GM23338 (cell line): ENCODE results near the gene NEIL1. TPM values are rescaled to one million over a fixed set of nuclear protein-coding genes. Genes with fewer than 3 reads are reported as not detected.

Source experiments
- ATAC-seq: fragments of 200-7000 bp; cut with Tn5 transposase; 3 replicates; pipeline ENCODE4 v1.9.1; 2020
- DNase-seq: peaks from one replicate; pipeline ENCODE4 v3.0.0-alpha.2; 2015; ENCODE audit warnings: low spot score
- H2AFZ ChIP-seq: fragments of 200-600 bp; sonication (generic); 2 replicates; pipeline ENCODE4 v1.8.0; 2016; ENCODE audit warnings: antibody characterized with exemption, mild to moderate bottlenecking, moderate library complexity
- H3F3A ChIP-seq: fragments of 200-600 bp; sonication (generic); replicated peaks from 2 replicates; pipeline ENCODE4 v1.8.0; 2017; ENCODE audit warnings: antibody characterized with exemption, mixed run types, low read depth
- H3K27ac ChIP-seq: fragments of 200-600 bp; sonication (generic); 2 replicates; pipeline ENCODE4 v1.6.1; 2016; ENCODE audit warnings: low read depth
- H3K27me3 ChIP-seq: fragments of 200-600 bp; sonication (generic); 2 replicates; pipeline ENCODE4 v1.8.0; 2016; ENCODE audit warnings: mild to moderate bottlenecking, mixed run types, moderate library complexity; ENCODE audit not compliant: insufficient read depth
- H3K36me3 ChIP-seq: fragments of 200-600 bp; sonication (generic); 2 replicates; pipeline ENCODE4 v1.8.0; 2016; ENCODE audit warnings: mild to moderate bottlenecking; ENCODE audit not compliant: insufficient read depth
- H3K4me1 ChIP-seq: fragments of 200-600 bp; sonication (generic); 2 replicates; pipeline ENCODE4 v1.8.0; 2016; ENCODE audit warnings: mild to moderate bottlenecking, moderate library complexity; ENCODE audit not compliant: insufficient read depth
- H3K4me2 ChIP-seq: fragments of 200-600 bp; sonication (generic); 2 replicates; pipeline ENCODE4 v1.7.1; 2017; ENCODE audit warnings: mixed run types
- H3K4me3 ChIP-seq: fragments of 200-600 bp; sonication (generic); 2 replicates; pipeline ENCODE4 v1.6.1; 2016; ENCODE audit warnings: mixed run types
- H3K79me2 ChIP-seq: fragments of 200-600 bp; sonication (generic); replicated peaks from 2 replicates; pipeline ENCODE4 v1.8.0; 2017; ENCODE audit warnings: mild to moderate bottlenecking; ENCODE audit not compliant: insufficient read depth
- H3K9me2 ChIP-seq: fragments of 200-600 bp; sonication (generic); 2 replicates; pipeline ENCODE4 v1.8.0; 2017; ENCODE audit not compliant: insufficient read depth
- H4K20me1 ChIP-seq: fragments of 200-600 bp; sonication (generic); replicated peaks from 2 replicates; pipeline ENCODE4 v1.8.0; 2017; ENCODE audit warnings: mild to moderate bottlenecking; ENCODE audit not compliant: insufficient read depth
- H3K27ac Mint-ChIP-seq: 2 replicates; pipeline ENCODE4 v1.8.0; 2020; ENCODE audit warnings: inconsistent platforms, mild to moderate bottlenecking, moderate library complexity, mixed read lengths
- H3K27me3 Mint-ChIP-seq: 3 replicates; pipeline ENCODE4 v1.8.0; 2022; ENCODE audit warnings: low read depth, mild to moderate bottlenecking, moderate library complexity, mixed read lengths, inconsistent platforms; ENCODE audit not compliant: insufficient read depth, poor library complexity
- H3K36me3 Mint-ChIP-seq: 3 replicates; pipeline ENCODE4 v1.8.0; 2021; ENCODE audit warnings: low read depth, mild to moderate bottlenecking, inconsistent platforms, moderate library complexity, mixed read lengths
- H3K4me1 Mint-ChIP-seq: 3 replicates; pipeline ENCODE4 v1.8.0; 2020; ENCODE audit warnings: mild to moderate bottlenecking, inconsistent platforms, mixed read lengths
- H3K4me3 Mint-ChIP-seq: 3 replicates; pipeline ENCODE4 v1.8.0; 2021; ENCODE audit warnings: moderate library complexity, mild to moderate bottlenecking, inconsistent platforms, mixed read lengths
- H3K9me3 Mint-ChIP-seq: 3 replicates; pipeline ENCODE4 v1.8.0; 2020; ENCODE audit warnings: moderate library complexity, mild to moderate bottlenecking, inconsistent platforms, mixed read lengths
- CTCF ChIP-seq, 2 experiments: fragments of 200-600 bp in 1 of 2; sonication (generic) in 1 of 2; conservative IDR thresholded peaks; 2 replicates each; pipeline versions ENCODE4 v1.5.1 to v1.6.1; 2016 to 2017; ENCODE audit warnings: antibody characterized with exemption in 2 of 2, low read depth in 2 of 2, mild to moderate bottlenecking in 2 of 2, moderate library complexity in 1 of 2
- ZNF462 ChIP-seq: fragments of 250-450 bp; sonication (Bioruptor Pico); IDR thresholded peaks from 2 replicates; pipeline ENCODE4 v1.5.0; 2020; ENCODE audit warnings: mild to moderate bottlenecking, moderate library complexity
- polyA plus RNA-seq: library from polyadenylated mRNA; unstranded; fragments of >200 nt; fragmentation: Nextera tagmentation; extraction: Ambion mirVana; gene quantifications from 2 replicates; pipeline ENCODE4 v1.2.1, GENCODE V29; 2016
- total RNA-seq: library from RNA; depleted of rRNA; stranded (reverse); fragments of >200 nt; shearing (Covaris generic); gene quantifications from 2 replicates; pipeline ENCODE4 v1.2.3, GENCODE V29; 2014

NEIL1 gene
- total and polyA plus RNA-seq, 2 experiments from 2014 or later = 6.2 to 17.0 TPM

GRCh38 chr15:75347222-75348033, 589 bp downstream of the NEIL1 start (continued):
- TF ChIP-seq ZNF462 = no peak

GRCh38 chr15:75348034-75348561, 1.3 kb downstream of the NEIL1 start:
- Histone ChIP-seq H3K79me2 (no peaks in the 10 kb centered on the region), H3K4me1 (peaks cover 4% of the 10 kb centered on the region; the same call in 1 of the 2 replicates), H4K20me1 (no peaks in the 10 kb centered on the region), H3K27ac (no peak overlapping the region), H3K27me3 (peaks cover 36% of the 10 kb centered on the region), H2AFZ (peak overlapping the region; percentile 99), H3F3A (0 out of 2 replicates have a peak, but pooled peaks cover 4% of the 10 kb centered on the region), H3K4me2 (peak overlapping the region; percentile 97), H3K36me3 (no peaks in the 10 kb centered on the region), H3K4me3 (peak overlapping the region; percentile 95), H3K9me2 (0 out of 2 replicates have a peak, but pooled peaks cover 5% of the 10 kb centered on the region)
- H3K27me3 Mint-ChIP-seq = peaks cover 36% of the 10 kb centered on the region
- no peak overlapping the region for H3K27ac Mint-ChIP-seq
- H3K36me3 Mint-ChIP-seq = peaks cover 5% of the 10 kb centered on the region; the same call in 1 of the 3 replicates
- ATAC-seq (peak; percentile 23), DNase-seq (no peak)
- no peaks in the 10 kb centered on the region for H3K9me3 Mint-ChIP-seq
- no peak for TF ChIP-seq CTCF (conservative IDR thresholded peaks at IDR 0.05; ENCODE audit: low read depth in 2 of 2)
- peaks cover 6% of the 10 kb centered on the region; the same call in 2 of the 3 replicates for H3K4me1 Mint-ChIP-seq
- H3K4me3 Mint-ChIP-seq = peak overlapping the region; percentile 92
